Measurements from ENCODE around the gene ANKRD20A1.
"Not testable (repeated sequence)": the region's sequence is repeated elsewhere in the genome, so short reads cannot be mapped to it uniquely, and the experiment has no call there.

Gene ANKRD20A1

DNA sequence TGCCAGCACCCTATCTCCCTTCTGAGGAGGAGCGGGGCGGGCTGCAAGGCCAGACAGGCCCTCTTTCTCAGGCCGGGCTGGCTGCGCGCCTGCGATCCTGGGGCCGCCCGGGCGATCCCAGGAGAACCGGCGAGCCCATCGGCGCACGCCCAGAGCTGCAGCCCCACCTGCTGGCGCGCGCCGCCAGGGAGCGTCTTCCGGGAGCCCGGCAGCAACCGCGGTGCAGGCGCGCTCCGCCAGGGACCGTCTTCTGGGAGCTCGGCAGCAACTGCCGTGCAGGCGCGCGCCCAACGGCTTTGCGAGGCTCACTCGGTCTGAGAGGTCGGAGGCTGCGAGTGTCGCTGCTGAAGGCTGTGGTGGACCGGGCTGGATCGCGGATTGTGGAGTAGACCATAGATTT is at the start of gene ANKRD20A1:
Gene ANKRD20A1 (plus strand): TSS at position 61 of the 400 bp plus-strand sequence. CDS start 496 bp downstream, outside the sequence.
- not testable (repeated sequence) for DNase-seq (ENCODE audit: low spot score); FAIRE-seq

DNA sequence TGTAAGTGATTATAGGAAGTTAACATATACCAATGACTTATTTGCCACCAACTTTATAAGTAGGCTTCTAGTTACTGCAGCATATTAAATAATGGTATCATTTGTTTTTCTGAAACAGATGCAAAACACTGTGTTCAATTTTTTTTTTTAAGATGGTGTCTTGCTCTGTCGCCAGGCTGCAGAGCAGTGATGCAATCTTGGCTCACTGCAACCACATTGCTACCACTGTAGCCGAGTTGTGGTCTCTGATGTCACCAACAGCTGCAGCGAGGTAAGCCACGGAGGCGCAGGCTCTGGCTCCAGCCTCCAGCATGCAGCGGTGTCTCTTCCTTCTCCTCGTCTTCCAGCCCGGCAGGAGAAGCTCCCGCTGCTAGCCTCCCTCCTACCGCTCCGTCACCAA is 26.6 kb upstream of the ANKRD20A1 start:
- not testable (repeated sequence) for DNase-seq (ENCODE audit: low spot score); FAIRE-seq
